Coronary artery (tissue), 2 donors: ENCODE results near the gene DOCK1.

Source experiments
- DNase-seq: peaks from one replicate; pipeline ENCODE4 v3.0.0-alpha.2; 2017; ENCODE audit warnings: low spot score
- H3K27ac ChIP-seq, 2 donors: fragments of 200-600 bp; sonication (generic); one replicate each; pipeline ENCODE4 v1.5.1; 2016 to 2019
- H3K4me3 ChIP-seq: fragments of 200-600 bp; sonication (generic); 2 replicates; pipeline ENCODE4 v1.5.1; 2016; ENCODE audit warnings: mild to moderate bottlenecking, moderate library complexity
- TF ChIP-seq, protein P1 (sequence below): fragments of 200-600 bp; sonication (generic); IDR thresholded peaks from one replicate; pipeline ENCODE4 v1.5.1; 2019; ENCODE audit warnings: antibody characterized with exemption

Gene DOCK1

DNA sequence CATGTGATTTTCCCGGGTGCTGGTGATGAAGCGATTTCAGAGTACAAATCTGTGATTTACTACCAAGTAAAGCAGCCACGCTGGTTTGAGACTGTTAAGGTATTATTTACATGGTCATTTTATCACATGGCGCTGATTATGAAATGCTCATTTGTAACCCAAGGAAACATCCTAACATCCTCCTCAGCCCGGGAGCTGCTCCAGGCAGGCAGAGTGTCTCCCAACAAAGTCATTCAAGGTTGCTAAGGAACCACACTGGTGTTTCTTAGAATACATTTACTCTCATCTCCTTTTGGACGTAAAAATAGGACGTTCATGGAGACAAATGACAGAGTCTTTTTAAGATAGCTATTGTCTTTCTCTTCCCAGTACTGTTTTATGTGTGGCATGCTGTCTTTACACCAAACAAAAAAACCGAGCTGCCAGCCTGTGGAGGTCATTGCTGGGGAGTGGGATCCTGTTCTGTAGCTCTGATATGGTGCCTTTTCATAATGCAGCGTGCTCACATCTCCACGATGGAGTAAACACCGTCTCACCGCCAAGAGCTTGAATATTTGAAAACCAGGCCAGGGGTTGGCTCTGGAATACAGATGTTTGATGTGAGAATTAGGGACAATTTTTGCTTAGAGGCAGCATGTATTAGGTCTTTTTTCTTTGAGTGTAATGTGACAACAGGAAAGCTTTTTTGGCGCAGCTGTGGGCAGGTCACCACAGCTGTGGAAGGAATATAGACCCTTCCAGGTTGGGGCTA lies 119.6 kb downstream of the DOCK1 start:
- DNase-seq = no peak
- H3K4me3 ChIP-seq = no peak overlapping the region
- H3K27ac ChIP-seq = no peak overlapping the region
- TF ChIP-seq, protein P1, sequence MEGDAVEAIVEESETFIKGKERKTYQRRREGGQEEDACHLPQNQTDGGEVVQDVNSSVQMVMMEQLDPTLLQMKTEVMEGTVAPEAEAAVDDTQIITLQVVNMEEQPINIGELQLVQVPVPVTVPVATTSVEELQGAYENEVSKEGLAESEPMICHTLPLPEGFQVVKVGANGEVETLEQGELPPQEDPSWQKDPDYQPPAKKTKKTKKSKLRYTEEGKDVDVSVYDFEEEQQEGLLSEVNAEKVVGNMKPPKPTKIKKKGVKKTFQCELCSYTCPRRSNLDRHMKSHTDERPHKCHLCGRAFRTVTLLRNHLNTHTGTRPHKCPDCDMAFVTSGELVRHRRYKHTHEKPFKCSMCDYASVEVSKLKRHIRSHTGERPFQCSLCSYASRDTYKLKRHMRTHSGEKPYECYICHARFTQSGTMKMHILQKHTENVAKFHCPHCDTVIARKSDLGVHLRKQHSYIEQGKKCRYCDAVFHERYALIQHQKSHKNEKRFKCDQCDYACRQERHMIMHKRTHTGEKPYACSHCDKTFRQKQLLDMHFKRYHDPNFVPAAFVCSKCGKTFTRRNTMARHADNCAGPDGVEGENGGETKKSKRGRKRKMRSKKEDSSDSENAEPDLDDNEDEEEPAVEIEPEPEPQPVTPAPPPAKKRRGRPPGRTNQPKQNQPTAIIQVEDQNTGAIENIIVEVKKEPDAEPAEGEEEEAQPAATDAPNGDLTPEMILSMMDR = no peak

DNA sequence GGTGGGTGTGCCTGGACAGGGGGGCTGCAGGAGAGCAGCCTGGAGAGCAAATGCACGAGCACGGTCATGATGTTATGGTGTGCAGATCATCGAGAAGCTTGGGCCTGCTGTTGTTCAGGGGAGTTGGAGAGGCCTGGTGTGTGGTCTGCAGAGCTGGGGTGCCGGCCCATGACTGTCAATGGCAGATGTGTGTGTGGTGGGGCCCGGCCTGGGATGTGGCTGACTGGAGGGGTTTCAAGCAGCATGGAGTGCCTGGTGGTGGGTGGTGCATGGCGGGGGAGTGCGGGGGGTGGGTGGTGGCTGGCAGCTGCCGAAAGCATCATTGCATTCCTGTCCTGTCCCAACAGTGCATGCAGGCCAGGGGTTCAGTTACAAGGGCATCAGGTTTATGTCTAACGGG lies 122.6 kb downstream of the DOCK1 start:
- no peak for DNase-seq
- TF ChIP-seq, protein P1 = no peak
- H3K4me3 ChIP-seq = no peak overlapping the region
- H3K27ac ChIP-seq = no peak overlapping the region

DNA sequence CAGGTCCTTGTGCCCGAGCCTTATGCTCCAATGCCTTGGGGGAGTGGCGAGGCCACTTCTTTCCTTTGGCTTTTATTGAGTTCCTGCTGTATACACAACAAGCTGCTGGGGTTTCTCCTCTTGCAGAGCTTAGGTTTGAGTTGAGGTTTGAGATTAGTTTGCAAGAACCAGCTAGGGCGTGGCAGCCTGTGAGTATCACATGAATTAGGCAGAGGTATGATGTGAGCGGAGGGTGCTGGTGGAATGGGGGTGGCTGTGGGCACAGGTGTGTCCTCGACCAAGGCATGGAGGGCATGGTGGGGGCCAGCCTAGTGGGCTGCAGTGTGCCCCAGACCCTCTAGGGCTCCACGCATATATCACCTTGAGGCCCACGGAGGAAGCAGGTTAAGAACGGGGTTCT lies 123.3 kb downstream of the DOCK1 start:
- H3K27ac ChIP-seq = no peak overlapping the region
- no peak overlapping the region for H3K4me3 ChIP-seq
- TF ChIP-seq, protein P1 = no peak
- no peak for DNase-seq

DNA sequence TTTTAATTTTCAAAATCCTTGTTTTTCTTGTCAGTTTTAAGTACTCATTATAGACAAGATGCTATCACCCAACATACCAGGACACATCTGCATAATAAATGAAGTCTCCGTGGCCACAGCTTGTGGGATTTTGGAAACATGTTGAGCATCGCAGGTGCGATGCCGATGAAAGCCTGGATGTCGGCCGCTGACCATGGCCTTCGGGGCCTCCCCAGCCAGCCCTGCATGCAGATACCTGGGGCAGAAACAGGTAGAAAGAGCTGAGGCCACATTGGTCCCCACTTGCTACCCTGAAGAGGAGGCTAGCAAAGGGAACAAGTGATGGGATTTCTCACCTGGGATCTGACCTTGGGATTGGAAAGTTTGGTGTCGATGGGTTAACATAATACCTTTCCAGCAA lies 123.8 kb downstream of the DOCK1 start:
- DNase-seq = no peak
- TF ChIP-seq, protein P1 = no peak
- H3K27ac ChIP-seq = no peak overlapping the region
- no peak overlapping the region for H3K4me3 ChIP-seq

DNA sequence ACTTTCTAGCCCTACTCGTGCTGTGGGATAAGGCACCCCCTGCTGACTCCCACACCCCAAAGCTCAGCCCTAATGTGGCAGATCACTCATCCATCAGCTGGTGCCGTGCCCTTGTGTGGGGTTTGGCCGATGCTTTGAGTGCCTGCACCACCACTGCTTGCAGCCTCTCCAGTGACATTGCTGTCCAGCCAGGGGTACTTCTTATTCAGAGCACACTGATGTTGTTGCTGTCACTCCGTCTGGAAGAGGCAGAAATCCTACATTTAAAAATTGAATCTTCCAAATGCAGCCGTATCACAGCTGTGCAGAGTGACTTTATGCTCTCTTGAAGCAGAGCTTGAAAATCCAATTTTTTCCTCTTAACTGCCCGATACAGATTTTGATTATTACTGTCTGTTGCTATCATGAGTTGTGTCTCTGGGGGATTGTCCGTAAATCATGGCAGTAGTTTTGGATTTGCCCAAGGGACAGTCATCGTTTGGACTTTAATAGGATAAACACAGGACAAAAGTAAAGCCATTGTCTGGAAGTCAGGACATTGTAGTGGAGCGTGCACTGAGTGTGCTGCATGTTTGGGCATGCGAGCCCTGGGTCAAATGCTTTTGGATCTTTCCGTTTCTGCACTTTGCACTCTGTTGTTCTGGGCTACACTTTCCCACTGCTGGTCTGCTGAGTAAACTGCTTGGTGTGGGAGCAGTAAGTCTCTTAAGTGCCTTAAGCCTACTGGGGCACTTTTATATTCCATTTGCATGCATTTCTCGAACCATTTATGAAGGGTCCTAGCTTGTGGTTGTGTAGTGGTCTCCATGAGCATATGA lies 128.2 kb downstream of the DOCK1 start:
- Histone ChIP-seq H3K4me3 (no peak overlapping the region), H3K27ac (no peak overlapping the region)
- DNase-seq = no peak
- TF ChIP-seq, protein P1 = no peak

DNA sequence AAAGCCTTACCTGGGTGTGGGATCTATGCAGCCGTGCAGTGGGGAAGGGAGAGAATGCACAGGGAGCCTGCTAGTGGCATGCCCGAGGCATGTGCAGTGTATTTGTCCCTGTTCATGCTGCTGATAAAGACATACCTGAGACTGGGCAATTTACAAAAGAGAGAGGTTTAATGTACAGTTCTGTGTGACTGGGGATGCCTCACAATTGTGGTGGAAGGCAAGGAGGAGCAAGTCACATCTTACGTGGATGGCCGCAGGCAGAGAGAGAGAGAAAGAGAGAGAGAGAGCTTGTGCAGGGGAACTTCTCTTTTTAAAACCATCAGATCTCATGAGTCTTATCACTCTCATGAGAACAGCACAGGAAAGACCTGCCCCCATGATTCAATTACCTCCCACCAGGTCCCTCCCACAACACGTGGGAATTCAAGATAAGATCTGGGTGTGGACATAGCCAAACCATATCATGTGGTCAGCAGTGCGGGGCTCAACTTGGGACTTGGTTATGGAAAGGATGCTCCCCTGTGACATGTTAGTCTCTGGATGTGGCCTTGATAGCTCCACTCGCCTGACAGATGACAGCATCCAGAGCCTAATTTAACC lies 128.9 kb downstream of the DOCK1 start:
- Histone ChIP-seq H3K4me3 (no peak overlapping the region), H3K27ac (no peak overlapping the region)
- DNase-seq = no peak
- TF ChIP-seq, protein P1 = no peak
